ENCODE data around the gene ATG10. TPM values are rescaled to one million over a fixed set of nuclear protein-coding genes. Genes with fewer than 3 reads are reported as not detected.

ATG10 gene
- total and polyA plus RNA-seq, 2 experiments from 2014 or later, result 12.5 to 17.7 TPM

DNA sequence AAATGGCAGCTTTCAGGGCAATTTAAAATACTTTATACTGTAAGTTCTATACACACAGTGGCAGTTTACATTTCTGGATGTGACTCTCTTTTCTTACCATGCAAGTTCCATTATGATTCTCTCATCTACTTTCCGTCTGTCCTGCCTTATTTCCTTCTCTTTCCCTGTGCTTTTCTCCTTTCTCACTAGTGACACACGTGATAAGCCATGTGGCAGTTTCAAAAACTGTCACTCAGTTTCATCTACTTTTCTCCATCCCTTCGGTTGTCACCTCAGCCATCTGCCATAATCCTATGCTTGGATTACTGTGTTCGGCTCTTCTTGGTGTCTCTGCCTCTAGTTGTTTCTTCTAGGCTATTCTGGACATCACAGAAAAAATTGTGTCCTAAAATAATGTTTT is 46.8 kb upstream of the ATG10 start (continued):
- TF ChIP-seq, protein P1, sequence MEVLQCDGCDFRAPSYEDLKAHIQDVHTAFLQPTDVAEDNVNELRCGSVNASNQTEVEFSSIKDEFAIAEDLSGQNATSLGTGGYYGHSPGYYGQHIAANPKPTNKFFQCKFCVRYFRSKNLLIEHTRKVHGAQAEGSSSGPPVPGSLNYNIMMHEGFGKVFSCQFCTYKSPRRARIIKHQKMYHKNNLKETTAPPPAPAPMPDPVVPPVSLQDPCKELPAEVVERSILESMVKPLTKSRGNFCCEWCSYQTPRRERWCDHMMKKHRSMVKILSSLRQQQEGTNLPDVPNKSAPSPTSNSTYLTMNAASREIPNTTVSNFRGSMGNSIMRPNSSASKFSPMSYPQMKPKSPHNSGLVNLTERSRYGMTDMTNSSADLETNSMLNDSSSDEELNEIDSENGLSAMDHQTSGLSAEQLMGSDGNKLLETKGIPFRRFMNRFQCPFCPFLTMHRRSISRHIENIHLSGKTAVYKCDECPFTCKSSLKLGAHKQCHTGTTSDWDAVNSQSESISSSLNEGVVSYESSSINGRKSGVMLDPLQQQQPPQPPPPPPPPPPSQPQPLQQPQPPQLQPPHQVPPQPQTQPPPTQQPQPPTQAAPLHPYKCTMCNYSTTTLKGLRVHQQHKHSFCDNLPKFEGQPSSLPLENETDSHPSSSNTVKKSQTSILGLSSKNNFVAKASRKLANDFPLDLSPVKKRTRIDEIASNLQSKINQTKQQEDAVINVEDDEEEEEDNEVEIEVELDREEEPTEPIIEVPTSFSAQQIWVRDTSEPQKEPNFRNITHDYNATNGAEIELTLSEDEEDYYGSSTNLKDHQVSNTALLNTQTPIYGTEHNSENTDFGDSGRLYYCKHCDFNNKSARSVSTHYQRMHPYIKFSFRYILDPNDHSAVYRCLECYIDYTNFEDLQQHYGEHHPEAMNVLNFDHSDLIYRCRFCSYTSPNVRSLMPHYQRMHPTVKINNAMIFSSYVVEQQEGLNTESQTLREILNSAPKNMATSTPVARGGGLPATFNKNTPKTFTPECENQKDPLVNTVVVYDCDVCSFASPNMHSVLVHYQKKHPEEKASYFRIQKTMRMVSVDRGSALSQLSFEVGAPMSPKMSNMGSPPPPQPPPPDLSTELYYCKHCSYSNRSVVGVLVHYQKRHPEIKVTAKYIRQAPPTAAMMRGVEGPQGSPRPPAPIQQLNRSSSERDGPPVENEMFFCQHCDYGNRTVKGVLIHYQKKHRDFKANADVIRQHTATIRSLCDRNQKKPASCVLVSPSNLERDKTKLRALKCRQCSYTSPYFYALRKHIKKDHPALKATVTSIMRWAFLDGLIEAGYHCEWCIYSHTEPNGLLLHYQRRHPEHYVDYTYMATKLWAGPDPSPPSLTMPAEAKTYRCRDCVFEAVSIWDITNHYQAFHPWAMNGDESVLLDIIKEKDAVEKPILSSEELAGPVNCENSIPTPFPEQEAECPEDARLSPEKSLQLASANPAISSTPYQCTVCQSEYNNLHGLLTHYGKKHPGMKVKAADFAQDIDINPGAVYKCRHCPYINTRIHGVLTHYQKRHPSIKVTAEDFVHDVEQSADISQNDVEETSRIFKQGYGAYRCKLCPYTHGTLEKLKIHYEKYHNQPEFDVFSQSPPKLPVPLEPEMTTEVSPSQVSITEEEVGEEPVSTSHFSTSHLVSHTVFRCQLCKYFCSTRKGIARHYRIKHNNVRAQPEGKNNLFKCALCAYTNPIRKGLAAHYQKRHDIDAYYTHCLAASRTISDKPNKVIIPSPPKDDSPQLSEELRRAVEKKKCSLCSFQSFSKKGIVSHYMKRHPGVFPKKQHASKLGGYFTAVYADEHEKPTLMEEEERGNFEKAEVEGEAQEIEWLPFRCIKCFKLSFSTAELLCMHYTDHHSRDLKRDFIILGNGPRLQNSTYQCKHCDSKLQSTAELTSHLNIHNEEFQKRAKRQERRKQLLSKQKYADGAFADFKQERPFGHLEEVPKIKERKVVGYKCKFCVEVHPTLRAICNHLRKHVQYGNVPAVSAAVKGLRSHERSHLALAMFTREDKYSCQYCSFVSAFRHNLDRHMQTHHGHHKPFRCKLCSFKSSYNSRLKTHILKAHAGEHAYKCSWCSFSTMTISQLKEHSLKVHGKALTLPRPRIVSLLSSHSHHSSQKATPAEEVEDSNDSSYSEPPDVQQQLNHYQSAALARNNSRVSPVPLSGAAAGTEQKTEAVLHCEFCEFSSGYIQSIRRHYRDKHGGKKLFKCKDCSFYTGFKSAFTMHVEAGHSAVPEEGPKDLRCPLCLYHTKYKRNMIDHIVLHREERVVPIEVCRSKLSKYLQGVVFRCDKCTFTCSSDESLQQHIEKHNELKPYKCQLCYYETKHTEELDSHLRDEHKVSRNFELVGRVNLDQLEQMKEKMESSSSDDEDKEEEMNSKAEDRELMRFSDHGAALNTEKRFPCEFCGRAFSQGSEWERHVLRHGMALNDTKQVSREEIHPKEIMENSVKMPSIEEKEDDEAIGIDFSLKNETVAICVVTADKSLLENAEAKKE (CRISPR knock-in tag; IDR thresholded peaks at IDR 0.05), result no peak
- TF ChIP-seq POLR2AphosphoS5 (IDR thresholded peaks at IDR 0.05; ENCODE audit: low read depth) (no peak), NANOG (IDR thresholded peaks at IDR 0.05; ENCODE audit: borderline replicate concordance) (no peak), JUNB (IDR thresholded peaks at IDR 0.05; ENCODE audit: unreplicated experiment) (no peak), CREB1 (CRISPR knock-in tag; IDR thresholded peaks at IDR 0.05; ENCODE audit: low read depth) (no peak), ZNF331 (CRISPR knock-in tag; IDR thresholded peaks at IDR 0.05; ENCODE audit: low read depth) (no peak), EZH2phosphoT487 (IDR thresholded peaks at IDR 0.05; ENCODE audit: unreplicated experiment) (no peak), EZH2 (IDR thresholded peaks at IDR 0.05; ENCODE audit: low read depth, unreplicated experiment) (no peak)
- TF ChIP-seq, protein P2, sequence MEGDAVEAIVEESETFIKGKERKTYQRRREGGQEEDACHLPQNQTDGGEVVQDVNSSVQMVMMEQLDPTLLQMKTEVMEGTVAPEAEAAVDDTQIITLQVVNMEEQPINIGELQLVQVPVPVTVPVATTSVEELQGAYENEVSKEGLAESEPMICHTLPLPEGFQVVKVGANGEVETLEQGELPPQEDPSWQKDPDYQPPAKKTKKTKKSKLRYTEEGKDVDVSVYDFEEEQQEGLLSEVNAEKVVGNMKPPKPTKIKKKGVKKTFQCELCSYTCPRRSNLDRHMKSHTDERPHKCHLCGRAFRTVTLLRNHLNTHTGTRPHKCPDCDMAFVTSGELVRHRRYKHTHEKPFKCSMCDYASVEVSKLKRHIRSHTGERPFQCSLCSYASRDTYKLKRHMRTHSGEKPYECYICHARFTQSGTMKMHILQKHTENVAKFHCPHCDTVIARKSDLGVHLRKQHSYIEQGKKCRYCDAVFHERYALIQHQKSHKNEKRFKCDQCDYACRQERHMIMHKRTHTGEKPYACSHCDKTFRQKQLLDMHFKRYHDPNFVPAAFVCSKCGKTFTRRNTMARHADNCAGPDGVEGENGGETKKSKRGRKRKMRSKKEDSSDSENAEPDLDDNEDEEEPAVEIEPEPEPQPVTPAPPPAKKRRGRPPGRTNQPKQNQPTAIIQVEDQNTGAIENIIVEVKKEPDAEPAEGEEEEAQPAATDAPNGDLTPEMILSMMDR (conservative IDR thresholded peaks at IDR 0.05; ENCODE audit: low read depth in 2 of 2), result no peak
- TF ChIP-seq, protein P3, sequence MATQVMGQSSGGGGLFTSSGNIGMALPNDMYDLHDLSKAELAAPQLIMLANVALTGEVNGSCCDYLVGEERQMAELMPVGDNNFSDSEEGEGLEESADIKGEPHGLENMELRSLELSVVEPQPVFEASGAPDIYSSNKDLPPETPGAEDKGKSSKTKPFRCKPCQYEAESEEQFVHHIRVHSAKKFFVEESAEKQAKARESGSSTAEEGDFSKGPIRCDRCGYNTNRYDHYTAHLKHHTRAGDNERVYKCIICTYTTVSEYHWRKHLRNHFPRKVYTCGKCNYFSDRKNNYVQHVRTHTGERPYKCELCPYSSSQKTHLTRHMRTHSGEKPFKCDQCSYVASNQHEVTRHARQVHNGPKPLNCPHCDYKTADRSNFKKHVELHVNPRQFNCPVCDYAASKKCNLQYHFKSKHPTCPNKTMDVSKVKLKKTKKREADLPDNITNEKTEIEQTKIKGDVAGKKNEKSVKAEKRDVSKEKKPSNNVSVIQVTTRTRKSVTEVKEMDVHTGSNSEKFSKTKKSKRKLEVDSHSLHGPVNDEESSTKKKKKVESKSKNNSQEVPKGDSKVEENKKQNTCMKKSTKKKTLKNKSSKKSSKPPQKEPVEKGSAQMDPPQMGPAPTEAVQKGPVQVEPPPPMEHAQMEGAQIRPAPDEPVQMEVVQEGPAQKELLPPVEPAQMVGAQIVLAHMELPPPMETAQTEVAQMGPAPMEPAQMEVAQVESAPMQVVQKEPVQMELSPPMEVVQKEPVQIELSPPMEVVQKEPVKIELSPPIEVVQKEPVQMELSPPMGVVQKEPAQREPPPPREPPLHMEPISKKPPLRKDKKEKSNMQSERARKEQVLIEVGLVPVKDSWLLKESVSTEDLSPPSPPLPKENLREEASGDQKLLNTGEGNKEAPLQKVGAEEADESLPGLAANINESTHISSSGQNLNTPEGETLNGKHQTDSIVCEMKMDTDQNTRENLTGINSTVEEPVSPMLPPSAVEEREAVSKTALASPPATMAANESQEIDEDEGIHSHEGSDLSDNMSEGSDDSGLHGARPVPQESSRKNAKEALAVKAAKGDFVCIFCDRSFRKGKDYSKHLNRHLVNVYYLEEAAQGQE (IDR thresholded peaks at IDR 0.05; ENCODE audit: unreplicated experiment), result no peak
